Dedifferentiated amniotic fluid mesenchymal stem cell (primary cell): ENCODE data around the gene GOSR2.

Experiments used
- DNase-seq: peaks from one replicate; pipeline ENCODE4 v3.0.0-alpha.2; 2016; ENCODE audit errors: extremely low spot score

GOSR2 gene

GRCh38 chr17:46991617-46992016, 68.7 kb downstream of the GOSR2 start:
- no peak for DNase-seq
